PFSK-1 (cell line): ENCODE measurements around the gene MACF1.

Experiments used
- FOXP2 ChIP-seq: optimal IDR thresholded peaks from 2 replicates; pipeline ENCODE3; 2011; ENCODE audit warnings: borderline replicate concordance, control low read depth, inconsistent platforms; ENCODE audit not compliant: insufficient read depth; ENCODE audit errors: extremely low read length, extremely low read depth
- POLR2AphosphoS5 ChIP-seq: IDR thresholded peaks from 2 replicates; pipeline ENCODE4 v1.6.1; 2012; ENCODE audit warnings: low read depth, mild to moderate bottlenecking, control low read depth, low read length, moderate library complexity
- SIN3A ChIP-seq: IDR thresholded peaks from 2 replicates; pipeline ENCODE4 v1.6.1; 2012; ENCODE audit warnings: mild to moderate bottlenecking, low read length, moderate library complexity, borderline replicate concordance; ENCODE audit not compliant: insufficient read depth
- TAF1 ChIP-seq: IDR thresholded peaks from 2 replicates; pipeline ENCODE4 v1.6.1; 2012; ENCODE audit warnings: low read length, control low read depth, borderline replicate concordance; ENCODE audit not compliant: insufficient read depth
- TF ChIP-seq, protein P1 (sequence below), 2 experiments: IDR thresholded peaks; 2 replicates each; pipeline versions ENCODE4 v1.6.1 to v1.8.0; 2011 to 2012; ENCODE audit warnings: low read depth in 2 of 2, low read length in 2 of 2, control low read depth in 1 of 2, inconsistent platforms in 1 of 2, mild to moderate bottlenecking in 1 of 2, moderate library complexity in 1 of 2; ENCODE audit not compliant: insufficient read depth in 1 of 2

The MACF1 gene

DNA sequence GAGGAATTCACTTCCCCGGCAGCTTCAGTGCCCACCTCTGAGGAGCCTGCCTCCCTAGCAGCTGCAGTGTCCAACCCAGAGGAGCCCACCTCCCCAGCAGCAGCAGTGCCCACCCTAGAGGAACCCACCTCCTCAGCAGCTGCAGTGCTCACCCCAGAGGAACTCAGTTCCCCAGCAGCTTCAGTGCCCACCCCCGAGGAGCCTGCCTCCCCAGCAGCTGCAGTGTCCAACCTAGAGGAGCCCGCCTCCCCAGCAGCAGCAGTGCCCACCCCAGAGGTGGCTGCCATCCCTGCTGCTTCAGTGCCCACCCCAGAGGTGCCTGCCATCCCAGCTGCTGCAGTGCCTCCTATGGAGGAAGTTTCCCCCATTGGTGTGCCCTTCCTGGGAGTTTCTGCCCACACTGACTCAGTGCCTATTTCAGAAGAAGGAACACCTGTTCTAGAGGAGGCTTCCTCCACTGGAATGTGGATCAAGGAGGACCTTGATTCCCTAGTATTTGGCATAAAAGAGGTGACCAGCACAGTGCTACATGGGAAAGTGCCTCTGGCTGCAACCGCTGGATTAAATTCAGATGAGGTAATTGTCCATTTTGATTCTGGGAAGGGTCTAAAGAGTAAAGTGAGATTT, 209.5 kb downstream of the MACF1 start:
- TF ChIP-seq POLR2AphosphoS5 (no peak), SIN3A (no peak), TAF1 (no peak), FOXP2 (no peak)
- TF ChIP-seq, protein P1, sequence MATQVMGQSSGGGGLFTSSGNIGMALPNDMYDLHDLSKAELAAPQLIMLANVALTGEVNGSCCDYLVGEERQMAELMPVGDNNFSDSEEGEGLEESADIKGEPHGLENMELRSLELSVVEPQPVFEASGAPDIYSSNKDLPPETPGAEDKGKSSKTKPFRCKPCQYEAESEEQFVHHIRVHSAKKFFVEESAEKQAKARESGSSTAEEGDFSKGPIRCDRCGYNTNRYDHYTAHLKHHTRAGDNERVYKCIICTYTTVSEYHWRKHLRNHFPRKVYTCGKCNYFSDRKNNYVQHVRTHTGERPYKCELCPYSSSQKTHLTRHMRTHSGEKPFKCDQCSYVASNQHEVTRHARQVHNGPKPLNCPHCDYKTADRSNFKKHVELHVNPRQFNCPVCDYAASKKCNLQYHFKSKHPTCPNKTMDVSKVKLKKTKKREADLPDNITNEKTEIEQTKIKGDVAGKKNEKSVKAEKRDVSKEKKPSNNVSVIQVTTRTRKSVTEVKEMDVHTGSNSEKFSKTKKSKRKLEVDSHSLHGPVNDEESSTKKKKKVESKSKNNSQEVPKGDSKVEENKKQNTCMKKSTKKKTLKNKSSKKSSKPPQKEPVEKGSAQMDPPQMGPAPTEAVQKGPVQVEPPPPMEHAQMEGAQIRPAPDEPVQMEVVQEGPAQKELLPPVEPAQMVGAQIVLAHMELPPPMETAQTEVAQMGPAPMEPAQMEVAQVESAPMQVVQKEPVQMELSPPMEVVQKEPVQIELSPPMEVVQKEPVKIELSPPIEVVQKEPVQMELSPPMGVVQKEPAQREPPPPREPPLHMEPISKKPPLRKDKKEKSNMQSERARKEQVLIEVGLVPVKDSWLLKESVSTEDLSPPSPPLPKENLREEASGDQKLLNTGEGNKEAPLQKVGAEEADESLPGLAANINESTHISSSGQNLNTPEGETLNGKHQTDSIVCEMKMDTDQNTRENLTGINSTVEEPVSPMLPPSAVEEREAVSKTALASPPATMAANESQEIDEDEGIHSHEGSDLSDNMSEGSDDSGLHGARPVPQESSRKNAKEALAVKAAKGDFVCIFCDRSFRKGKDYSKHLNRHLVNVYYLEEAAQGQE (IDR thresholded peaks at IDR 0.05; ENCODE audit: insufficient read depth in 1 of 2, low read depth in 2 of 2, low read length in 2 of 2), result no peak

DNA sequence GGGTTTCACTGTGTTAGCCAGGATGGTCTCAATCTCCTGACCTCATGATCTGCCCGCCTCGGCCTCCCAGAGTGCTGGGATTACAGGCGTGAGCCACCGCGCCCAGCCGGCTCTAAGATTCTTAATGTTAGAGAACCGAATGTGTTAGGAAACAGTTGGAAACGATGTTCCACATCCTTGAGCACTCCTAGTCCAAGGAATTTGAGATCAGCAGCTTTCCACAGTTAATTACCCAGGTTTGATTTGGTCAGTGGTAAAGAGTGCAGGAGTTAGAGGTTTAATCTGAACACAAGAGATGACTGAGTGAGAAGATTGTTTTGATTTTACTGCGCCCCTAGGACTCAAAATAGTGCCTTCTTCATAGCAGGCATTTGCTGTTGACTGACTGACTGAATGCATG, 211.1 kb downstream of the MACF1 start:
- no peak for TF ChIP-seq SIN3A
- TF ChIP-seq, protein P1 (IDR thresholded peaks at IDR 0.05; ENCODE audit: insufficient read depth in 1 of 2, low read depth in 2 of 2, low read length in 2 of 2), result no peak
- no peak for TF ChIP-seq TAF1
- TF ChIP-seq FOXP2, result no peak
- no peak for TF ChIP-seq POLR2AphosphoS5

DNA sequence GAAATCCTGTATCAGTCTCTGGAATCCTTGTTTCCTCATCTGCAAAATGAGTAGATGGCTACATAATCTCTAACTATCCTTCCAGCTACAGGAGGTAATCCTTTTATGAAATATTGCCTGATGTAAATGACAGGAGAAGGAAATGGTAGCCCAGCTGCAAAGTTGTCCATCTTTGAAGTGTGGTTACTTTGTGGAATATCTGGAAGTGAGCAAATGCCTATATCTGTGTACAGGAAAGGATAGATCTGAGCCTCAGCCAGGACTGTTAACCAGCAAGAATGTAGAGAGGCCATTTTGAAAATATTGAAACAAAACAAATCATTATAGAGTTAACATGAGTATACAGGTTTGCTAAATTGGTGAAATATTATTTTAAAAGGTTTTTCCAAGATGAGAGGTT, 212.1 kb downstream of the MACF1 start:
- TF ChIP-seq TAF1 (no peak), POLR2AphosphoS5 (no peak), FOXP2 (no peak), SIN3A (no peak)
- TF ChIP-seq, protein P1 (IDR thresholded peaks at IDR 0.05; ENCODE audit: insufficient read depth in 1 of 2, low read depth in 2 of 2, low read length in 2 of 2), result no peak

DNA sequence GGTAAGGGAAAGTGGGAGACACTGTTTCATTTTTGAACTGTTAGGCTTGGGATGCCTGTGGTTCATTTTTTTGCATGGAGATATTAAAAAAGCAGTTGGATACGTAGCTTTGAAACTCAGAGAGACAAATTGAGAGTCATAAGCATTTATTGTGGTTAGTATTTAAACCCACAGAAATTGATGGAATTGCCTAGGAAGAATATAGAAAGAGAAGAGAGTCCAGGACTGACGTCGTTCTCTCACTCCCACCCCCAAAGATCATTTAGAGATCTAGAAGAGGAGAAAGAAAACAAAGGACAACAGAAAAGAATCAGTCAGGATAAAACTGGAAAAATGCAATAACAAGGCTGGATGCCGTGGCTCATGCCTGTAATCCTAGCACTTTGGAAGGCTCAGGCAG, 213.7 kb downstream of the MACF1 start:
- TF ChIP-seq FOXP2 (no peak), SIN3A (no peak), POLR2AphosphoS5 (no peak)
- TF ChIP-seq, protein P1 (IDR thresholded peaks at IDR 0.05; ENCODE audit: insufficient read depth in 1 of 2, low read depth in 2 of 2, low read length in 2 of 2), result no peak

DNA sequence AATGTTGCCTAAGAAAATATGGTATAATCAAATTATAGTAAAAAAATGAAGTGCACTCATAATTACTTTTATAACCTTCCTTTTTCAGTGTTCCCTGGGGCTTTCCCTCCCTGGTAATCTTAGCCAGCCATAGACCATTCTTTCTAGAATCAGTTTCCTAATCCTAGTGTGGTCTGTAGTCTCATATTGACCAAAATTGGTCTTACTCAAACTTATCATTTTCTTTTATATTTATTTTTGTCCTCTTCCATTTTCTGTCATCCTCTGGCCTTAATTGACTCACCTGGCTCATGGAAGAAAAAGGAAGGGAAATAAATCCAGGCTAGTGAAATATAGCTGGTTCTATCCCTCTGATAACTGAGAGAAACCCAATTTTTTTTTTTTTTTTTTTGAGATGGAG, 216.0 kb downstream of the MACF1 start:
- TF ChIP-seq SIN3A (no peak), FOXP2 (no peak), TAF1 (no peak)
- TF ChIP-seq, protein P1 (IDR thresholded peaks at IDR 0.05; ENCODE audit: insufficient read depth in 1 of 2, low read depth in 2 of 2, low read length in 2 of 2), result no peak
